Osteoblast (primary cell): ENCODE data around the gene MRPL39. TPM values are rescaled to one million over a fixed set of nuclear protein-coding genes. Genes with fewer than 3 reads are reported as not detected.

Experiments
- DNase-seq: peaks from one replicate; pipeline ENCODE4 v3.0.0; 2011; ENCODE audit warnings: low spot score, mixed read lengths; ENCODE audit not compliant: insufficient read length; ENCODE audit errors: missing footprints
- H2AFZ ChIP-seq: 2 replicates; pipeline ENCODE4 v1.6.0; 2011; ENCODE audit warnings: mild to moderate bottlenecking, low read length
- H3K27ac ChIP-seq: 2 replicates; pipeline ENCODE4 v1.5.1; 2011; ENCODE audit warnings: mild to moderate bottlenecking, low read depth, low read length, moderate library complexity
- H3K27me3 ChIP-seq: 2 replicates; pipeline ENCODE4 v1.6.0; 2012; ENCODE audit warnings: mild to moderate bottlenecking, control low read depth, inconsistent platforms, low read length, moderate library complexity; ENCODE audit not compliant: insufficient read depth
- H3K36me3 ChIP-seq: 2 replicates; pipeline ENCODE4 v1.5.1; 2011; ENCODE audit warnings: mild to moderate bottlenecking, low read length, control low read depth, moderate library complexity; ENCODE audit not compliant: insufficient read depth
- H3K4me1 ChIP-seq: 2 replicates; pipeline ENCODE4 v1.5.1; 2011; ENCODE audit warnings: mild to moderate bottlenecking, low read length, control low read depth, moderate library complexity; ENCODE audit not compliant: insufficient read depth
- H3K4me2 ChIP-seq: 2 replicates; pipeline ENCODE4 v1.6.0; 2011; ENCODE audit warnings: mild to moderate bottlenecking, low read length; ENCODE audit not compliant: insufficient read depth
- H3K4me3 ChIP-seq: fragments of 200-600 bp; sonication (generic); 3 replicates; pipeline ENCODE4 v1.5.1; 2012; ENCODE audit warnings: mild to moderate bottlenecking, low read length, inconsistent platforms; ENCODE audit not compliant: insufficient read depth
- H3K79me2 ChIP-seq: 2 replicates; pipeline ENCODE4 v1.6.0; 2012; ENCODE audit warnings: mild to moderate bottlenecking, low read length, control low read depth, inconsistent platforms; ENCODE audit not compliant: insufficient read depth
- H3K9me3 ChIP-seq: 2 replicates; pipeline ENCODE4 v1.5.1; 2011; ENCODE audit warnings: low read depth, low read length, control low read depth
- H4K20me1 ChIP-seq: 2 replicates; pipeline ENCODE4 v1.6.0; 2012; ENCODE audit warnings: mild to moderate bottlenecking, low read length, control low read depth; ENCODE audit not compliant: insufficient read depth
- CTCF ChIP-seq: IDR thresholded peaks from 2 replicates; pipeline ENCODE4 v1.5.1; 2011; ENCODE audit warnings: mild to moderate bottlenecking, low read depth, low read length, moderate library complexity; ENCODE audit errors: extremely low read depth
- total RNA-seq: library from RNA; depleted of rRNA; stranded (reverse); fragments of >200 nt; gene quantifications from 2 replicates; pipeline ENCODE4 v1.2.3, GENCODE V29; 2012

The MRPL39 gene
- total RNA-seq, 1 donor: 28.2 TPM

GRCh38 chr21:25586326-25586725 is 21.0 kb downstream of the MRPL39 start:
- H3K36me3 ChIP-seq: peaks cover 7% of the 10 kb centered on the region
- H3K79me2 ChIP-seq: no peaks in the 10 kb centered on the region
- H3K4me3 ChIP-seq: no peak overlapping the region
- DNase-seq: no peak
- no peak overlapping the region for H3K4me2 ChIP-seq
- TF ChIP-seq CTCF: no peak
- H3K9me3 ChIP-seq: no peaks in the 10 kb centered on the region
- no peaks in the 10 kb centered on the region for H3K4me1 ChIP-seq
- no peaks in the 10 kb centered on the region for H3K27me3 ChIP-seq
- H3K27ac ChIP-seq: no peak overlapping the region
- no peak overlapping the region for H2AFZ ChIP-seq
- H4K20me1 ChIP-seq: no peaks in the 10 kb centered on the region

- DNase-seq: no peak
- TF ChIP-seq CTCF: no peak
- H3K27me3 ChIP-seq: no peaks in the 10 kb centered on the region
- H3K4me1 ChIP-seq: no peaks in the 10 kb centered on the region
- H3K4me3 ChIP-seq: no peak overlapping the region
- H3K4me2 ChIP-seq: no peak overlapping the region
- no peaks in the 10 kb centered on the region for H3K9me3 ChIP-seq
- no peaks in the 10 kb centered on the region for H4K20me1 ChIP-seq
- H3K79me2 ChIP-seq: no peaks in the 10 kb centered on the region
- H2AFZ ChIP-seq: no peak overlapping the region
- H3K27ac ChIP-seq: no peak overlapping the region
- H3K36me3 ChIP-seq: peaks cover 3% of the 10 kb centered on the region
Measured at GRCh38 chr21:25584833-25585676, 22.2 kb downstream of the MRPL39 start.

- no peak overlapping the region for H3K4me3 ChIP-seq
- H3K27me3 ChIP-seq: no peaks in the 10 kb centered on the region
- no peaks in the 10 kb centered on the region for H3K9me3 ChIP-seq
- H3K4me1 ChIP-seq: no peaks in the 10 kb centered on the region
- H3K4me2 ChIP-seq: no peak overlapping the region
- H2AFZ ChIP-seq: no peak overlapping the region
- no peaks in the 10 kb centered on the region for H3K36me3 ChIP-seq
- H3K79me2 ChIP-seq: no peaks in the 10 kb centered on the region
- no peak overlapping the region for H3K27ac ChIP-seq
- TF ChIP-seq CTCF: no peak
- no peaks in the 10 kb centered on the region for H4K20me1 ChIP-seq
- no peak for DNase-seq
Measured at GRCh38 chr21:25583370-25584130, 23.7 kb downstream of the MRPL39 start.

GRCh38 chr21:25582888-25583287 is 24.4 kb downstream of the MRPL39 start:
- Histone ChIP-seq H3K36me3 (no peaks in the 10 kb centered on the region), H4K20me1 (no peaks in the 10 kb centered on the region), H3K4me2 (no peak overlapping the region), H3K79me2 (no peaks in the 10 kb centered on the region), H3K4me1 (peaks cover 4% of the 10 kb centered on the region), H2AFZ (no peak overlapping the region), H3K27me3 (no peaks in the 10 kb centered on the region), H3K9me3 (no peaks in the 10 kb centered on the region), H3K4me3 (no peak overlapping the region), H3K27ac (no peak overlapping the region)
- DNase-seq: no peak
- TF ChIP-seq CTCF: no peak
